Raji (cell line): Measurements from ENCODE around the gene TBC1D22A.

ENCODE experiments used
- POLR2A ChIP-seq: IDR thresholded peaks from 2 replicates; pipeline ENCODE4 v1.6.1; 2011; ENCODE audit warnings: low read depth, low read length, control low read depth; ENCODE audit not compliant: insufficient read depth

The TBC1D22A gene

GRCh38 chr22:47115518-47115890, 353.1 kb downstream of the TBC1D22A start:
- no peak for TF ChIP-seq POLR2A

GRCh38 chr22:47115921-47116320, 353.5 kb downstream of the TBC1D22A start:
- TF ChIP-seq POLR2A: no peak

GRCh38 chr22:47116426-47117341, 354.2 kb downstream of the TBC1D22A start:
- no peak for TF ChIP-seq POLR2A

GRCh38 chr22:47119181-47119580, 356.7 kb downstream of the TBC1D22A start:
- no peak for TF ChIP-seq POLR2A

- no peak for TF ChIP-seq POLR2A
Measured at GRCh38 chr22:47120399-47120798, 357.9 kb downstream of the TBC1D22A start.

- no peak for TF ChIP-seq POLR2A
Measured at GRCh38 chr22:47121791-47122190, 359.3 kb downstream of the TBC1D22A start.

GRCh38 chr22:47122441-47123000, 360.1 kb downstream of the TBC1D22A start:
- TF ChIP-seq POLR2A: no peak

GRCh38 chr22:47123006-47123826, 360.8 kb downstream of the TBC1D22A start:
- no peak for TF ChIP-seq POLR2A

GRCh38 chr22:47123827-47124442, 361.5 kb downstream of the TBC1D22A start:
- TF ChIP-seq POLR2A: no peak

- no peak for TF ChIP-seq POLR2A
Measured at GRCh38 chr22:47124451-47124881, 362.0 kb downstream of the TBC1D22A start.

GRCh38 chr22:47124961-47125360, 362.5 kb downstream of the TBC1D22A start:
- TF ChIP-seq POLR2A: no peak

GRCh38 chr22:47125603-47126002, 363.2 kb downstream of the TBC1D22A start:
- no peak for TF ChIP-seq POLR2A

GRCh38 chr22:47126344-47126811, 363.9 kb downstream of the TBC1D22A start:
- no peak for TF ChIP-seq POLR2A

- no peak for TF ChIP-seq POLR2A
Measured at GRCh38 chr22:47127441-47127871, 365.0 kb downstream of the TBC1D22A start.

- TF ChIP-seq POLR2A: no peak
Measured at GRCh38 chr22:47128216-47128615, 365.8 kb downstream of the TBC1D22A start.
